Testis (tissue), 2 donors: ENCODE results near the gene GZF1.

ENCODE experiments used
- CTCF ChIP-seq, 3 experiments: fragments of 450-650 bp in 2 of 3; fragments of 200-600 bp in 1 of 3; sonication (generic) in 1 of 3; IDR thresholded peaks; one replicate each; pipeline ENCODE4 v1.5.1; 2016 to 2019; ENCODE audit warnings: antibody characterized with exemption in 3 of 3, mild to moderate bottlenecking in 2 of 3, moderate library complexity in 1 of 3
- POLR2A ChIP-seq: fragments of 450-650 bp; IDR thresholded peaks from one replicate; pipeline ENCODE4 v1.6.1; 2017; ENCODE audit warnings: antibody characterized with exemption, mild to moderate bottlenecking, moderate library complexity

GRCh38 chr20:23408957-23409356 lies 47.0 kb downstream of the GZF1 start:
- no peak for TF ChIP-seq CTCF (IDR thresholded peaks at IDR 0.05)
- TF ChIP-seq POLR2A = no peak
